Measurements from ENCODE around the gene PRRG3. TPM values are rescaled to one million over a fixed set of nuclear protein-coding genes. Genes with fewer than 3 reads are reported as not detected.

PRRG3 gene
- not detected in 2 replicates for total RNA-seq

GRCh38 chrX:151694661-151695582, at the start of gene PRRG3:
Gene PRRG3 (plus strand): TSS chrX:151695458. CDS start chrX:151698815, 3,357 bp downstream.
- no peak for DNase-seq (ENCODE audit: low read depth)
- no peak for TF ChIP-seq CTCF (conservative IDR thresholded peaks at IDR 0.05; ENCODE audit: low read depth, low read length)
- no peak within 1 kb of the TSS for H3K4me3 ChIP-seq (ENCODE audit: low read depth, low read length)

GRCh38 chrX:151675121-151675746, 20.0 kb upstream of the PRRG3 start:
- no peak overlapping the region for H3K4me3 ChIP-seq (ENCODE audit: low read depth, low read length)
- no peak for DNase-seq (ENCODE audit: low read depth)
- no peak for TF ChIP-seq CTCF (conservative IDR thresholded peaks at IDR 0.05; ENCODE audit: low read depth, low read length)

GRCh38 chrX:151676196-151676595, 19.1 kb upstream of the PRRG3 start:
- TF ChIP-seq CTCF (conservative IDR thresholded peaks at IDR 0.05; ENCODE audit: low read depth, low read length), result no peak
- H3K4me3 ChIP-seq (ENCODE audit: low read depth, low read length), result no peak overlapping the region
- no peak for DNase-seq (ENCODE audit: low read depth)

- no peak for DNase-seq (ENCODE audit: low read depth)
- H3K4me3 ChIP-seq (ENCODE audit: low read depth, low read length), result no peak overlapping the region
- TF ChIP-seq CTCF (conservative IDR thresholded peaks at IDR 0.05; ENCODE audit: low read depth, low read length), result no peak
These were observed 15.4 kb upstream of the PRRG3 start for GRCh38 chrX:151679798-151680402.

GRCh38 chrX:151680805-151681204, 14.5 kb upstream of the PRRG3 start:
- DNase-seq (ENCODE audit: low read depth), result no peak
- no peak overlapping the region for H3K4me3 ChIP-seq (ENCODE audit: low read depth, low read length)
- TF ChIP-seq CTCF (conservative IDR thresholded peaks at IDR 0.05; ENCODE audit: low read depth, low read length), result peak; percentile 50

- no peak for DNase-seq (ENCODE audit: low read depth)
- TF ChIP-seq CTCF (conservative IDR thresholded peaks at IDR 0.05; ENCODE audit: low read depth, low read length), result no peak
- H3K4me3 ChIP-seq (ENCODE audit: low read depth, low read length), result no peak overlapping the region
These were observed 7.6 kb upstream of the PRRG3 start for GRCh38 chrX:151687635-151688034.
